Osteocyte (in vitro differentiated cells): Measurements from ENCODE around the gene RAVER2. TPM values are rescaled to one million over a fixed set of nuclear protein-coding genes. Genes with fewer than 3 reads are reported as not detected.

Experiments used
- DNase-seq: peaks from one replicate; pipeline ENCODE4 v3.0.0; 2021; ENCODE audit warnings: mixed read lengths; ENCODE audit not compliant: unreplicated experiment; ENCODE audit errors: extremely low spot score
- H3K27ac Mint-ChIP-seq: one replicate; pipeline ENCODE4 v1.8.0; 2021; ENCODE audit warnings: mild to moderate bottlenecking, mixed read lengths; ENCODE audit not compliant: unreplicated experiment
- H3K27me3 Mint-ChIP-seq: one replicate; pipeline ENCODE4 v1.8.0; 2021; ENCODE audit warnings: mixed read lengths; ENCODE audit not compliant: unreplicated experiment
- H3K36me3 Mint-ChIP-seq: one replicate; pipeline ENCODE4 v1.8.0; 2021; ENCODE audit warnings: mixed read lengths; ENCODE audit not compliant: unreplicated experiment
- H3K4me1 Mint-ChIP-seq: one replicate; pipeline ENCODE4 v1.8.0; 2021; ENCODE audit warnings: mixed read lengths; ENCODE audit not compliant: unreplicated experiment
- H3K4me3 Mint-ChIP-seq: one replicate; pipeline ENCODE4 v1.8.0; 2021; ENCODE audit warnings: mild to moderate bottlenecking, moderate library complexity, mixed read lengths; ENCODE audit not compliant: unreplicated experiment
- H3K9me3 Mint-ChIP-seq: one replicate; pipeline ENCODE4 v1.8.0; 2021; ENCODE audit warnings: mixed read lengths; ENCODE audit not compliant: unreplicated experiment
- CTCF ChIP-seq: fragments of 200-600 bp; sonication (generic); IDR thresholded peaks from 2 replicates; pipeline ENCODE4 v1.5.0; 2021; ENCODE audit warnings: antibody characterized with exemption, mild to moderate bottlenecking, moderate library complexity
- total RNA-seq: library from RNA; stranded (reverse); gene quantifications from 2 replicates; pipeline ENCODE4 v1.2.1, GENCODE V29; 2021

The RAVER2 gene
- total RNA-seq, 1 donor from 2014 or later = 7.3 TPM

- TF ChIP-seq CTCF = no peak
- H3K4me1 Mint-ChIP-seq = no peaks in the 10 kb centered on the region
- H3K36me3 Mint-ChIP-seq = peaks cover 5% of the 10 kb centered on the region
- H3K27ac Mint-ChIP-seq = no peak overlapping the region
- peaks cover 11% of the 10 kb centered on the region for H3K9me3 Mint-ChIP-seq
- DNase-seq = no peak
- H3K4me3 Mint-ChIP-seq = no peak overlapping the region
- no peaks in the 10 kb centered on the region for H3K27me3 Mint-ChIP-seq
These were observed 46.1 kb downstream of the RAVER2 start for GRCh38 chr1:64790832-64791487.

- Mint-ChIP-seq H3K27ac (no peak overlapping the region), H3K36me3 (peaks cover under 1% of the 10 kb centered on the region), H3K9me3 (no peaks in the 10 kb centered on the region), H3K4me1 (no peaks in the 10 kb centered on the region), H3K27me3 (no peaks in the 10 kb centered on the region), H3K4me3 (no peak overlapping the region)
- TF ChIP-seq CTCF = no peak
- DNase-seq = no peak
These were observed 54.0 kb downstream of the RAVER2 start for GRCh38 chr1:64798872-64799271.

- Mint-ChIP-seq H3K4me3 (no peak overlapping the region), H3K9me3 (no peaks in the 10 kb centered on the region), H3K36me3 (no peaks in the 10 kb centered on the region), H3K27me3 (no peaks in the 10 kb centered on the region), H3K4me1 (no peaks in the 10 kb centered on the region), H3K27ac (no peak overlapping the region)
- no peak for DNase-seq
- TF ChIP-seq CTCF = no peak
These were observed 57.1 kb downstream of the RAVER2 start for GRCh38 chr1:64801851-64802523.

- Mint-ChIP-seq H3K27me3 (no peaks in the 10 kb centered on the region), H3K4me3 (no peak overlapping the region), H3K36me3 (peaks cover 3% of the 10 kb centered on the region), H3K27ac (no peak overlapping the region), H3K4me1 (no peaks in the 10 kb centered on the region), H3K9me3 (no peaks in the 10 kb centered on the region)
- no peak for DNase-seq
- no peak for TF ChIP-seq CTCF
These were observed 64.4 kb downstream of the RAVER2 start for GRCh38 chr1:64809309-64809708.

GRCh38 chr1:64810001-64810400, 65.1 kb downstream of the RAVER2 start:
- no peaks in the 10 kb centered on the region for H3K4me1 Mint-ChIP-seq
- H3K36me3 Mint-ChIP-seq = peaks cover 5% of the 10 kb centered on the region
- no peak for DNase-seq
- H3K4me3 Mint-ChIP-seq = no peak overlapping the region
- H3K9me3 Mint-ChIP-seq = no peaks in the 10 kb centered on the region
- no peaks in the 10 kb centered on the region for H3K27me3 Mint-ChIP-seq
- no peak overlapping the region for H3K27ac Mint-ChIP-seq
- TF ChIP-seq CTCF = no peak
